ENCODE results near the gene SOWAHA. TPM values are rescaled to one million over a fixed set of nuclear protein-coding genes. Genes with fewer than 3 reads are reported as not detected.
"Not testable (repeated sequence)": the region's sequence is repeated elsewhere in the genome, so short reads cannot be mapped to it uniquely, and the experiment has no call there.

SOWAHA gene
- total RNA-seq, 1 donor from 2014 or later, result 0.45 TPM

GRCh38 chr5:132853323-132853722 is 40.2 kb downstream of the SOWAHA start:
- DNase-seq (ENCODE audit: low read depth), result no peak

GRCh38 chr5:132853790-132854189 is 40.7 kb downstream of the SOWAHA start:
- DNase-seq (ENCODE audit: low read depth), result no peak

GRCh38 chr5:132854301-132854700 is 41.2 kb downstream of the SOWAHA start:
- DNase-seq (ENCODE audit: low read depth), result no peak

GRCh38 chr5:132854992-132855391 is 41.9 kb downstream of the SOWAHA start:
- not testable (repeated sequence) for DNase-seq (ENCODE audit: low read depth)

GRCh38 chr5:132856011-132856410 is 42.9 kb downstream of the SOWAHA start:
- no peak for DNase-seq (ENCODE audit: low read depth)

- DNase-seq (ENCODE audit: low read depth), result no peak
These were observed 46.9 kb downstream of the SOWAHA start for GRCh38 chr5:132859889-132860437.

- DNase-seq (ENCODE audit: low read depth), result no peak
These were observed 47.6 kb downstream of the SOWAHA start for GRCh38 chr5:132860742-132861141.

- no peak for DNase-seq (ENCODE audit: low read depth)
These were observed 52.7 kb downstream of the SOWAHA start for GRCh38 chr5:132865668-132866341.

Other genes with a start within 250 kb of the SOWAHA start
- gene IL13, start 155.1 kb upstream of the SOWAHA start, total RNA-seq, result not detected in 2 replicates
- not detected in 2 replicates for gene IL4, start 139.3 kb upstream of the SOWAHA start, total RNA-seq
- gene KIF3A, start 75.8 kb upstream of the SOWAHA start, total RNA-seq, result 7.6 and 21.5 TPM in 2 replicates
- gene CCNI2, start 65.9 kb upstream of the SOWAHA start, total RNA-seq, result 1.1 and 2.3 TPM in 2 replicates
- 76.9 and 116 TPM in 2 replicates for gene SEPTIN8, start 36.1 kb upstream of the SOWAHA start, total RNA-seq
- 3.3 and 4.5 TPM in 2 replicates for gene SHROOM1, start 17.3 kb downstream of the SOWAHA start, total RNA-seq
- gene GDF9, start 53.2 kb downstream of the SOWAHA start, total RNA-seq, result 0.15 and 0.17 TPM in 2 replicates
- gene UQCRQ, start 53.3 kb downstream of the SOWAHA start, total RNA-seq, result 60.6 and 117 TPM in 2 replicates
- 0.15 TPM in 1 of 2 replicates, not detected in the other for gene LEAP2, start 60.4 kb downstream of the SOWAHA start, total RNA-seq
- 48.6 and 95.0 TPM in 2 replicates for gene AFF4, start 150.3 kb downstream of the SOWAHA start, total RNA-seq
- 13.3 and 19.8 TPM in 2 replicates for gene ZCCHC10, start 213.2 kb downstream of the SOWAHA start, total RNA-seq
- 213 and 240 TPM in 2 replicates for gene HSPA4, start 238.7 kb downstream of the SOWAHA start, total RNA-seq

Measured in renal cortical epithelial cell (primary cell).